Choroid plexus epithelial cell (primary cell): Measurements from ENCODE around the gene DLX4.

Source experiments
- DNase-seq: peaks from one replicate; pipeline ENCODE4 v3.0.0-alpha.2; 2010; ENCODE audit warnings: low read depth
- H3K4me3 ChIP-seq: 2 replicates; pipeline ENCODE4 v1.5.1; 2011; ENCODE audit warnings: low read depth, mild to moderate bottlenecking, control low read depth, low read length, moderate library complexity
- CTCF ChIP-seq: conservative IDR thresholded peaks from 2 replicates; pipeline ENCODE4 v1.5.1; 2011; ENCODE audit warnings: low read depth, mild to moderate bottlenecking, control low read depth, inconsistent platforms, low read length, moderate library complexity

The DLX4 gene

GRCh38 chr17:49946964-49947584 lies 21.9 kb upstream of the DLX4 start:
- no peak for DNase-seq
- TF ChIP-seq CTCF: no peak
- H3K4me3 ChIP-seq: no peak overlapping the region

- TF ChIP-seq CTCF: no peak
- no peak for DNase-seq
- H3K4me3 ChIP-seq: no peak overlapping the region
These were observed 19.4 kb upstream of the DLX4 start for GRCh38 chr17:49949634-49950033.

- no peak for TF ChIP-seq CTCF
- DNase-seq: no peak
These were observed 17.5 kb upstream of the DLX4 start for GRCh38 chr17:49951362-49952082.

GRCh38 chr17:49952209-49952911 lies 16.6 kb upstream of the DLX4 start:
- H3K4me3 ChIP-seq: no peak overlapping the region
- peak; percentile 91 for TF ChIP-seq CTCF
- DNase-seq: peak; percentile 76

More at GRCh38 chr17:49951362-49952082, 17.5 kb upstream of the DLX4 start:
- no peak overlapping the region for H3K4me3 ChIP-seq

- TF ChIP-seq CTCF: no peak
- peak; percentile 16 for DNase-seq
- H3K4me3 ChIP-seq: no peak overlapping the region
These were observed 16.0 kb upstream of the DLX4 start for GRCh38 chr17:49952912-49953497.

GRCh38 chr17:49955157-49955556 lies 13.8 kb upstream of the DLX4 start:
- no peak for TF ChIP-seq CTCF
- DNase-seq: no peak
- no peak overlapping the region for H3K4me3 ChIP-seq
